Kasumi-1 (cell line): Measurements from ENCODE around the gene ACADSB.

Source experiments
- DNase-seq, 2 experiments: peaks; one replicate each; lab custom pipeline; 2025; lab: John Stamatoyannopoulos, UW

Gene ACADSB

DNA sequence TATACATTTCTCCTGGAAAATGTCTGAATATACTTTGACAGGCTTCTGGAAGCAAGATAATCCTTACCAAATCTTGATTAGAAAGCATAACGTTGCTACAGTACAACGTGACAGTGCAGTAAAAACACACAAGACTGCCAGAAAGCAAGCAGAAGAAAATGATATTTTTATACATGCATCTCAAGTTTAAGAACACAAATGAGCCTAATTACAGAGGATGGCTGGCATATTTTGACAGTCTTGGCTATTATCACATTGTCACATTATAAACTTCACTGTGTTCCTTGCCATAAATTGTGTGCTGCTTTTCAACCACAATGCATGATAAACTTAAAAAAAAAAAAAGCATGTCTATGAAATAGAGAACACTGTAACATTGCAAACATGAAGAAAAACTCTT lies 4.5 kb upstream of the ACADSB start:
- DNase-seq: no peak

DNA sequence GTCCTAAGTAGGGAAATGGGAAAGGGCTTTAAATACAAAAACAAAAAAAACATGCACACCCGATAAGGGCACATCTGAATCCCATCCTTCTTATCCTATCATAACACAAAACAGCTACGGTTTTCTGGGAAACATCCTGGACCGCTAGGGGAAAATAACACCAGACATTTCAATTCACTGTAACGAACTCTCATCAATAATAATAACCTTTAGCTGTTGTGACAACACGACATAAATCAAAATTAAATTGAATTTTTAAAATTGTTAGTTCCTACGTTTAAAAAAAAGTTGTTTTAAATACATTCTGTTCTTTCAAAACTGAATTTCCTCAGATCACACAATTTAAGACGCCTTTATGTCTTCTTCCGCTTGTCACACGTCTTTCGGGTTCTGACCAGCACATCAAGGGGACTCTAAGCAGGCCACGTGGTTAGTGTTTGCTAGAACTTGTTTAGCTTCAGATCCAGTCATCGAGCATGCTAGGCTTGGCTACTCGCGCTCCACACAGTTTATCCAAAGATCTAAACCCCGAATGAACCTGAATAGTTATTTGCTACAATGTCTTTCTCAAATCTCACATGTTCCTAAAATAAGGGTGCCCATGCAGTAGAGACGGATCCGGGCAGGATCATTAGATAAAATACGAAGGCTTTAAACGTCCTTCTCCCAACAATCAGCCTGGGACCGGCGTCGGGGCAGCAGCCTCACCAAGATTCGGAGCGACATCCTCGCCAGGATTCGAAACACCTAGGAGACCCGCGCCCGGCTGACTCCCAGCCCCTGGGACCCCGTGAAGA lies 1.1 kb upstream of the ACADSB start:
- DNase-seq: peak; percentile 76 to 87

DNA sequence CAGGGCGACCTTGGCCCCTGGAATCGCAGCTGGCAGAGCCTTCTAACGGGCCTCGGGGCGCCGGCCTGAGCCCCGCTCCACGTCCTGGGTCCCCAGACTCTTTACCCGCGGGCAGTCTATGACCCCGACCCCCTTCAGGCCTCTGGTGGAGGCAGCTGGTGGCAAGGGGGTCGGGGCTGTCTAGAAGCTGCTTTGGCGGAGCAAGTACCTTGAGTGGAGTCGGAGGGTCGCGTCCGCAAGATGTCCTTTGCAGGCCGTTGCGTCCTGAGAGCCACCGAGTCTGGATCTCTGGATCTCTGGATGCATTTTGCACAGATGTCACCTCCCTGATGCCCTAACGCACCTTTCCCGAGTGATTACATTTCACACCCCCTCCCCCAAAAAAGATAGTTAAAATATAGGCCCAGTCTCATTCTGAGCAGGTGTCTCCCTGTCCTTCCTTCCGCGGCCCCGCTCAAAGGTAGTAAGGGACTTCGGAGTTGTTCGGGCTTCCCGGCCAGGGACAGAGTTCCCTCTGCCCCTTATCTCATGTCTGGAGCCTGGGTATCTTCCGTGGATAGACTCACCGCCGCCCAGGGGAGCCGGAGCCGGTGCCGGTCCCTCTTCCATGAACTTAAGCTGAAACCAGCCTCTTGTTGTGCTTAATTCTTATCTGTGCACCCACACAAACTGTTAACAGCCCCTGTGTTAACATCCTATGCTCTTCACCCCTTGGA lies 457 bp downstream of the ACADSB start:
- DNase-seq: peak in 1 of 2 experiments; percentile 25

GRCh38 chr10:123011987-123012386 lies 3.2 kb downstream of the ACADSB start:
- DNase-seq: no peak

DNA sequence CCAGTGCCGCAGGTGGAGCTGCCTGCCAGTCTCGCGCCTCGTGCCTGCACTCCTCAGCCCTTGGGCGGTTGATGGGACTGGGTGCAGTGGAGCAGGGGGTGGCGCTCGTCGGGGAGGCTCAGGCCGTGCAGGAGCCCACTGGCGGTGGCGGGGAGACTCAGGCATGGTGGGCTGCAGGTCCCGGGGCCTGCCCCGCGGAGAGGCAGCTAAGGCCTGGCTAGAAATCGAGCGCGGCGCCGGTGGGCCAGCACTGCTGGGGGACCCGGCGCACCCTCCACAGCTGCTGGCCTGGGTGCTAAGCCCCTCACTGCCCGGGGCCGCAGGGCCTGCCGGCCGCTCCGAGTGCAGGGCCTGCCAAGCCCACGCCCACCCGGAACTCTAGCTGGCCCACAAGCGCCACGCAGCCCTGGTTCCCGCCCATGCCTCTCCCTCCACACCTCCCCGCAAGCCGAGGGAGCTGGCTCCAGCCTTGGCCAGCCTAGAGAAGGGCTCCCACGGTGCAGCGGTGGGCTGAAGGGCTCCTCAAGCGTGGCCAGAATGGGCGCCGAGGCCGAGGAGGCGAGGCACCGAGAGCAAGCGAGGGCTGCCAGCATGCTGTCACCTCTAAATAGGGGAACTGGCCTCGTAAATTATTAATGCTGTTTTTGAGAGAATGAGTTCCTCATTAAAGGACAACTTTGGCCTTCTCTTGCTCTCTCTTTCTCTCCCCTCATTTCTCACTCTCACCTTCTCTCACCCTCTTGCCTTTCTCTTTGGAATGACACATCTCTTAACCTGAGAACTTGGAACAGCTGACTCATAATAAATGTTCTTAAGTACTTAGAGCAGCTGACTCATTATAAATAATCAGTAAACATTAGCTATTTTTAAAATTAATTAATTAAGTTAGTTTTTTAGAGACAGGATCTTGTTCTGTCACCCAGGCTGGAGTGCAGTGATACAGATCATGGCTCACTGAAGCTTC lies 4.9 kb downstream of the ACADSB start:
- DNase-seq: no peak

GRCh38 chr10:123014772-123015171 lies 6.0 kb downstream of the ACADSB start:
- no peak for DNase-seq

DNA sequence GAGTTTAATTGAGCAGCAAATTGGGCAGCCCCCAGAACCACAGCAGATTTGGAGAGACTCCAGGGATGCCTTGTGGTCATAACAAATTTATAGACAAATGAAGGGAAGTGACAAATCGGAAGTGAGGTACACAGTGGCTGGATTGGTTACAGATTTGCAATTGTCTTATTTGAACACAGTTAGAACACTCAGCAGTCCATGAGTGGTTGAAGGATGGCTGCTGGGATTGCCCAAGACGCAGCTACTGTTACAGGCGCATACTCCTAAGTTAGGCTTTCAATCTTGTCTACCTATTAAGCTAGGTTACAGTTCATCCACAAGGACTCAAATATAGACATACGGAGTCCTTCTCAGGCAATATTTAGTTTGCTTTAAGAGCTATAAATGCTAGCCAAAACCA lies 7.4 kb downstream of the ACADSB start:
- no peak for DNase-seq

- DNase-seq: no peak
These were observed 8.8 kb downstream of the ACADSB start for GRCh38 chr10:123017421-123018165.

GRCh38 chr10:123018531-123018930 lies 9.7 kb downstream of the ACADSB start:
- DNase-seq: no peak

DNA sequence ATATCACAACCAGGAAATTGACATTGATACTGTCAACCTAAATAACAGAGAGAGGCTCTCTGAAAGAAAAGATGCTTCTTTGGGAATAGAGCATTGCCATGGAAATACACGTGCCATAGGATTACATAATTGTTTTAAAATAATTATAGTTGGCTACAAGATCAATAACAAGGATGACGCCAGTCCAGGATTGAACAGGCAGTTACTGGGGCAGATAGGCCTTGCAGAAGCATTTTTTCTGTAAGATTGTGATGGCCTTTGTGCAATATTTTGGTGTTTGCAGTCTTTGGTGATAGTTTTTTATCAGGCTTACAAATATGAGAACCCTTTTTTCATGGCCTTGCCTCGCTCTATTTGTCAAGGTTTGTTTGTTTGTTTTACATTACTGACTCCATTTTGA lies 10.5 kb downstream of the ACADSB start:
- DNase-seq: no peak

DNA sequence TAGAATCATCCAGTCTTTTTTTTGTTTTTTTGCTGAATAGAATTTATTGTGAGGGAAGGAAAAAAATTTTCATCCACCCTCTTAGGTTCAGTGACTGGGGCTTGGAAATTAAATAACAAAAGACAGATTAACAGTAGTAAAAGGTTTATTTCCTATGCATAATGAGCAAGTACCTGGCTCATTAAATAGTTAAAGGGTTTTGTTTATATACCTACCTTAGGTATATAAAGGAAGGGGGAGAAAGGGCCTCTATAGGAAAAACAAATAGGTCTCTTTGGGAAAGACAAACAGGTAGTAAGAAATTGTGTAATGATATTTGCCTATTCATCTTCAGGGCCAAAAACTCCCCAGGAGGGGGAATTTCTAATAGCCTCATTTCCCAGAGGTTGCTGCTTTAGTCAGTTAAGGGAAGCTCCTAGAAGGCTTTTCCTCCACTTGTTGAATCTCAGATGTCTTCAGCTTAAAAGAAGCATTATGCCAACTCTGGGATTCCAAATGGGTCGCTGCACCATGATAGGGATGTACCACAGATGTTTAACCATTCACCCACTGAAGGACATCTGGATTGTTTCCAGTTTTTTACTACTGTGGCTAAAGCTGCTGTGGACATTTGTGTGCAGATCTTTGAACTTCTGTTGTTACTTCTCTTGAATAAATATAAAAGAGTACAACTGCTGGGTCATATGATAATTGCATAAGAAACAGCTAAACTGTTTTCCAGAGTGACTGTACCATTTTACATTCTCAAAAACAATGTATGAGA lies 11.3 kb downstream of the ACADSB start:
- DNase-seq: no peak

- peak; percentile 81 to 84 for DNase-seq
These were observed 12.7 kb downstream of the ACADSB start for GRCh38 chr10:123021517-123021916.

DNA sequence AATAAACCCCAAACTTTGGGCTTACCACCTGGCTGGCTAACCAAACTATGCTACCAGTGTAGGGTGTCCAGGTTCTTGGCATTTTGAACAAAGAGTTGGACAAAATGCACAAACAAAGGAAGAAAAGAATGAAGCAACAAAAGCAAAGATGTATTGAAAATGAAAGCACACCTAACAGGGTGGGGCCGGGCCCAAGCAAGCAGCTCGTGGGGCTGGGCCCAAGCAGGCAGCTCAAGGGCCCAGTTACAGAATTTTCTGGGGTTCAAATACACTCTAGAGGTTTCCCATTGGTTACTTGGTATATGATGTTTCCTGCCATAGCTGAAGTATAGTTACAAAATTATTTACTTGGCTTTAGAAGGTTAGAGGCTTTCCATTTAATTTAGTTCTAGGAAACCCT lies 15.7 kb downstream of the ACADSB start:
- no peak for DNase-seq

- no peak for DNase-seq
These were observed 17.5 kb downstream of the ACADSB start for GRCh38 chr10:123026302-123026701.

DNA sequence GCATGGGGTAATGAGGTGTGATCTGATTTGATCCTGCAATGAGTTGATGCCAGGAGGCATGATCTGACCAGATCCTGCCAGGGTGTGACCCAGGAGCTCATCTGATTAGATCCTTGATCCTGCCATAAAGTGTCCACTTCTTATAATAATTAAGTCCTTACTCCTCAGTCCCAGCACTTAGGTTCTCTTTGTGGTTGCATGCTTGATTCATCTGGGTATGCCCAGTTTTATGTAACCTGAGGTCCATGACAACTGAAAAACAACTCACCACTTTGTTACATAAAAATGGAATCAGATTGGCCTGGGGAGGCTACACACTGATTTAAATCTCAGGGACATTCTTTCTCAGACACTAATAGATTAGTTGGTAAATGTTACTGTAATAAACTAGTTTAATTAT lies 19.1 kb downstream of the ACADSB start:
- DNase-seq: no peak

GRCh38 chr10:123031124-123031523 lies 22.3 kb downstream of the ACADSB start:
- DNase-seq: no peak

- no peak for DNase-seq
These were observed 25.5 kb downstream of the ACADSB start for GRCh38 chr10:123034332-123034731.

DNA sequence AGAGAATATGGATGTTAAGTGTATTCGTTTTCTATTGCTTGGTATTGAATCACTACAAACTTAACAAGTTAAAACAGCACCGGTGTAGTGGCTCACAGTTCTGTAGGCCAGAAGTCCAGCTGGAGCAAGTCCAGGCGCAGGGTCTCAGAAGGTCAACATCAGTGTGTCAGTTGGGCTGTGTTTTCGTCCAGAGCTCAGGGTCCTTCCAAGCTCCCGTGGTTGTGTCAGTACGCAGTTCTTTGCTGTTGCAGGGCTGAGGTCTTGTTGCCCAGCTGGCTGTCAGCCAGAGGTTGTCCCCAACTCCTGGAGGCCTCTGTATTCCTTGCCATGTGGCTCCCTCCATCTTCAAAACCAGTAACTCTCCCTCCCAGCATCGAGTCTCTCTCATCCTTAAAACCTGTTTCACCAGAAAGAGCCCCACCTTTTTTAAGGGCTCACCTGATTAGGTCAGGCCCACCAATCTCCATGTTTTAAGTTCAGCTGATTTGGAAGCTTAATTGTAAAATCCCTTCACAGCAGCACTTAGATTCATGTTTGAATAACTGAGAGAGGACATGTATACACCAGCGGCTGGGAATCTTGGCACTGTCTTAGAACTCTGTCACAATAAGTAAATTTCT lies 26.8 kb downstream of the ACADSB start:
- DNase-seq: no peak

GRCh38 chr10:123038782-123039631 lies 30.2 kb downstream of the ACADSB start:
- DNase-seq: peak; percentile 98 to 99

DNA sequence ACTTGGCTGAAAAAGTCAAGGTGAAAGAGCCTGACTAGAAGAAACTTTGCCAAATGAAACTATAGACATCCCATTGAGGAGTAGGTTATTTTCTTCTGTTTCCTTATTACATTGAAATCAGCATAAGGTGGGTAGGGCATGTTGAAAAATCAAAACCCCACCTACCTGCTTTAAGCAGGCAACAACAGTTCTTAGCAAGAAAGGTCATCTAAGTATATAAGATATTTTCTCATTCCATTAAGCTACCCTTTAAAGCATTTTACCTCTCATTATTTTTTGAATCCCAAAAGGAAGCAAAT lies 30.8 kb downstream of the ACADSB start:
- DNase-seq: no peak
